Measurements from ENCODE around the gene CACNG4.
A peak's percentile ranks its signal among the peaks of the same experiment; 100 is the strongest.

CACNG4 gene

DNA sequence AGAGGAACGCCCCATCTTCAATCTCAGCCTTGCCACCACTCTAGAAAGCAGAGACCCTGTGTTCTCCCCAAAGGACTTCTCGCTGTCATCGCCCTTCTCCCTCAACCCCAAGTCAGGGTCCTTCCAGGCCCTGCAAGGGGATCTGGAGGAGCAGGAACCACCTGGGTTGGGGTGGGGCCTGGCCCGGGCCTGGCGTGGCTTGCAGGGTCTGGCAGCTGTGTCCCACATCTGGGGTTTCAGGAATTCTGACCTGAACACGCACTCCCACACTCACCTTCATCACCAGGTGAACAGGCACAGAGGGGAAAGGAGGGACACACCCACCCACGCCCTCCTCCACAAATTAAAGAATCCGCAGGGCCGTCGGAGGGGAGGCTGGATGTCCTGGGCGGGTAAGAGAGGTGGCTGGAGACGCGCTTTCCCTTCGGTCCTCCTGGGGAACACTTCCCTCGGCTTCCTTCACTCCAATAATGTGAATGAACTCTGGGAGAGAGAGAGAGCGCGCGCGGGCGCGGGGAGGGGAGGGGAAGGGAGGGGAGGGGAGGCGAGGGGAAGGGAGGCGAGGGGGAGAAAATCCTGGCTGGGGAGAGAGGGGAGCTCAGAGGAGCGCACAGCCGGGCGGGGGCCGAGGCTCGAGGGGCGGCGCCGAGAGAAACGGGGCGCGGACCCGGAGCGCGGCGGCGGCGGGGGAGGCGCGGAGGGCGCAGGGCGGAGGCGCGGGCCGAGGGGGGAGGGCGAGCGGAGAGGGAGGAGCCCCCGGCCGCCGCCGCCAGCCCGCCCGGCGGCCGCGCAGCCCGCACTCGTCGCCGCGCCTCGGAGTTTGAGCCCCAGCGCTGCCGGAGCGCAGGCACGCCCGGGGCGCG is at the start of gene CACNG4:
TSS of gene CACNG4 (plus strand) at position 799 of the 863 bp plus-strand sequence. CDS start 205 bp downstream, outside the sequence.
- DNase-seq (ENCODE audit: low read depth, low spot score), result no peak

DNA sequence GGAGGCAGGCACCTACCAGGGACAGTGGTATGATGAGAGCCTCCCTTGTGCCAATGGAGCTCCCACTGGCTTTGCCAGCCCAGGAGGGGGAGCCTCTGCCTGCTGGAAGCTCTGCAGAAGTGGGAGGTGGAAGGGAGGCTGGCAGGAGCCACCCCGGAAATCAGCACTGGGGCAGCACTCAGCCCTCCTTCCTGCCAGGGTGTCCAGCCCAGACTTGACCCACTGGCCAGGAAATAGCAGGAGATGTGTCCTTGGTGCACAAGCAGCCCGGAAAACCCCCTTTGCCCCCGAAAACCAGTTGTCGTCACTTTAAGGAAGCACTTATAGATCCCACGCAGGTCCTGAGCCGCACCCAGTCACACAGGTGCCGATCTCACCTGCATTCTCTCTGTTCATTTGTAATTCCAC is 49.3 kb upstream of the CACNG4 start:
- DNase-seq (ENCODE audit: low read depth, low spot score), result no peak

- DNase-seq (ENCODE audit: low read depth, low spot score), result no peak
Measured at GRCh38 chr17:66915792-66916191, 48.7 kb upstream of the CACNG4 start.

- DNase-seq (ENCODE audit: low read depth, low spot score), result no peak
Measured at GRCh38 chr17:66916946-66917345, 47.6 kb upstream of the CACNG4 start.

DNA sequence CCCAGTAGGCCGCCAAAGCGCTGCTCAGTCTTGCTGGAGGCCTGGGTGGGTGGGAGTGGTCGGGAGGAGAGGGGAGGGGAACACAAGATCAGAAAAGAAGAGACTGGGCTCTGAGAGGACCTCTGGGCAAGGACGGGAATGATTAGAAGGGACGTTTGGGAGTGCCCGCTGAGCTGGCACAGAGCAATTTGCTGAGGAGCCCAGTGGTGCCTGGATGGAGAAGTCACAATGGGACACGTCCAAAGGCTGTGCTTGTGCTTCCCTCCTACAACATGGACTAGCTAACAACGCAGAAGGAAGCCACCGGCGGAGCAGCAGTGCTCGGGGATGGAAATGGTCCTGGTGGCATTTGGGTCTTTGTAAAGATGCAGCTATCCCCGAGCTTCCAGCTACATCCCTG is 45.6 kb upstream of the CACNG4 start:
- DNase-seq (ENCODE audit: low read depth, low spot score), result no peak

- DNase-seq (ENCODE audit: low read depth, low spot score), result no peak
Measured at GRCh38 chr17:66920435-66920834, 44.1 kb upstream of the CACNG4 start.

DNA sequence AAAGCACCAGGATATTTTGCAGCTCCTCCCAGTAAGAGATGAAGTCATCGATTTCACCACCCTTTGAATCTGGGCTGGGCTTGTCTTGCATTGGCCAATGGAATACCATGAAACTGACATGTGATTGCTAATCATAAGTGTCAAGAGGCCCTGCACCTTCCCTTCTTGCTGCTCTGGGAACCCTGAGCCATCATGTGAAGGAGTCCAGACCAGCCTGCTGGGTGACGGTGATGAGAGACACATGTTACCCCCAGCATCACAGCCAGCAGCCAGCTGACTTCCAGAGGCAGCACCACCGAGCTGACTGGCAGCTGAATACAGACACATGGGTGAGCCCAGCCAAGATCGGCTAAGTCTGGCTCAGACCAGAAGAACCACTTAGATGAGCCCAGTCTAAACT is 43.6 kb upstream of the CACNG4 start:
- DNase-seq (ENCODE audit: low read depth, low spot score), result no peak

- DNase-seq (ENCODE audit: low read depth, low spot score), result no peak
Measured at GRCh38 chr17:66923886-66924285, 40.6 kb upstream of the CACNG4 start.

DNA sequence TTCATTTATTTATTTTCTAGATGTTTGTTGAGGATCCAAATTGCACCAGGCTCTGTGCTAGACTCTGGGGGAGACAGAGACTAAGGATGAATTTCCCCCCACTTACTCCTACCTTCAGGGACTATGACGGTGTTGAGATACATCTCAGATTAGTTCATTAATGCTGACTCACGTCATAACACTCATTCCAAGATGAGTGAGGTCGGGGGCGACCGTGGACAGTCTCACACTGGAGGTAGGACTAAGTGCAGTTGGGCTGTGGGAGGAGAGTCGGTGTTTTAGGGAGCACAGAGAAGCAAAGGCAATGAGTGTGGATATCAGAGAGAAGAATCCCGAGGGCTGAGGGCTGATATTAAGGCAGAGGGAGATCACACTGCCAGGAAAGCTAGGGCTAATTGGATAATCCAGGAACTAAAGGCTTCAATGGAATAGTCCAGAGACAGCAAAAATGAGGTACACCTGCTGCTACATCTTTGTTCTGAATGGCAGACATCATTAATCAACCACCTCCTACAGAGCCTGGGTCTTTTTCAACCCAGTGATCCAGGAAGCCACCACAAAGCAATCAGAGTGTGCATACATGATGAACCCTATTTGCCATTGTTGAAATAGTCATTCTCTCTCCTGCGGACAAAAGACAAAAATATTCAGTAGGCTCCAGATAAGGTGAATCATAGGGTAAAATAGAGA is 38.6 kb upstream of the CACNG4 start:
- DNase-seq (ENCODE audit: low read depth, low spot score), result no peak

- no peak for DNase-seq (ENCODE audit: low read depth, low spot score)
Measured at GRCh38 chr17:66928949-66929348, 35.6 kb upstream of the CACNG4 start.

DNA sequence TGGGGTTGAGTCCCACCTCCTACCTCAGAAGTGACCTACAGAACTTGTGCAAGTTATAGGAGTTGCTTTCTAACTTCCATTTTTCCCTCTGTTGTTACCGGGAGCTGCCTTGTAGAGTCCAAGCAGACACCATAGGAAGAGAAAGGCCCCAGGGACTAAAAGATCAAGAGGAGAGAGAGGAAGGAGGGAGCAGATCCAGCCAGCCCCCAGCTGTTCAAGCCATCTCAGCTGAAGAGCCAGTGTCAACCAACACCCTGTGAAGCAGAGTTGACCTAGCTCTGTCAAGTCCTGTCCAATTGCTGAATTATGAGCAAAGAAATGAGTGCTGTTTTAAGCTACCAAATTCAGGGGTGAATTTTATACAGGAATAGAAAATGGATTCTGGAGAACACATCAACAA is 34.9 kb upstream of the CACNG4 start:
- DNase-seq (ENCODE audit: low read depth, low spot score), result no peak

DNA sequence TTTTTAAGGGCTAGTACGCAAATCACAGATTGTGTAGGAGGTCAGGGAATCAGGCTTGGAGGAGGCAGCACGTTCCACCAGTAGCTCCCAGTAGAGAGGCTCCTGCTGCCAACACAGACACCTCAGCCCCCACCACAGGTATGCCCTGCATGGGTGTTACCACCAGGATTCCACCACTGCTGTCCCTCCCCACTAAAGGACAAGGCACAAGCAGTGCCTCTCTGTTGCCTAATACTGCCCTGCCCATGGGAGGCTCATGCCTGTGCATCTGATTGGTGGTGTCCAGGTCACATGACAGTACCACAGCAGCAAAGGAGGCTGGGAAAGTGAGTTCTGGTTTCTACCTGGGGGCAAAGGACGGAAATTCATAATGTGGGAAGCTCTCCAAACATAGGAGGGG is 33.6 kb upstream of the CACNG4 start:
- DNase-seq (ENCODE audit: low read depth, low spot score), result no peak

DNA sequence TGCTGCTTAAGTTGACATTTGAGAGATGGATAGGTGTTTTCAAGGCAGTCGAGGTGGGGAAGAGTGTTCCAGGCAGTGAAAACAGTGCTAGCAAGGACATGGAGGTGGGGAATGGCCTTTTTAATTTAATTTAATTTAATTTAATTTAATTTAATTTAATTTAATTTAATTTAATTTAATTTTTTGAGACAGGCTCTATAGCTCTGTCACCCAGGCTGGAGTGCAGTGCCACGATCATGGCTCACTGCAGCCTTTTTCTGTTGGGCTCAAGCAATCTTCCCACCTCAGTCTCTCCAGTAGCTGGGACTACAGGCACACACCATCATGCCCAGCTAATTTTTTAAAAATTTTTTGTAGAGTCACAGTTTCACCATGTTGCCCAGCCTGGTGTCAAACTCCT is 32.2 kb upstream of the CACNG4 start:
- DNase-seq (ENCODE audit: low read depth, low spot score), result no peak

- no peak for DNase-seq (ENCODE audit: low read depth, low spot score)
Measured at GRCh38 chr17:66934040-66934439, 30.5 kb upstream of the CACNG4 start.

- no peak for DNase-seq (ENCODE audit: low read depth, low spot score)
Measured at GRCh38 chr17:66935717-66936116, 28.8 kb upstream of the CACNG4 start.

- no peak for DNase-seq (ENCODE audit: low read depth, low spot score)
Measured at GRCh38 chr17:66938656-66939055, 25.9 kb upstream of the CACNG4 start.

DNA sequence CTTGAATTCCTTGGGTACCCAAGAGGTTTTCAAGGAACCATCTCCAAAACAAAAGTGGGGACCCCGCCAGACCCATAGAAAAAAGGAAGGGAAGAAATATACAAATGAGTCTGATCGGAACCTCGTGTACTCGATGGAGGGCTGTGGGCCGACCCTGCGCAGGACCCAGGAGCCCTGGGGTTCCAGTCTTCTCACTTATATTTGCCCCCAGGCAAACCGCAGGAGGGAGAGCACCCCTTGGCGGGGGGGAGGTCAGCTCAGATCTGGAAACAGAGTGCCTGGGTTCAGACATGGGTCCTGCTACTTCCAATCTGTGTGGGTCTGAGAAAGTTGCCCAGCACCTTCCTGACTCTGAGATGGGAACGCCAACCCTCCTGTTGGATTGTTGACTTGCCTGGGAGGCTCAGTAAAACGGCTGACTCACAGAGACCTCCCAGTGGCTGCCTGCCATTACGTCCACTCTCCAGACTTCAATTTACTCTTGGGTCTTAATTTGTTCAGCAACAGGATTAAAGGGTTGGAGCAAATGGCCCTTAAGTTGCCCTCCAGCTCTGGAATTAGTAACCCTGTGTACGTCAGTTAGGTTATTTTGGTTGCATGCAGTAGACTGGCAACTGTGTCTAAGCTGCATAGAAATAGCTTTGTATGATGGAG is 24.9 kb upstream of the CACNG4 start:
- DNase-seq (ENCODE audit: low read depth, low spot score), result no peak

- no peak for DNase-seq (ENCODE audit: low read depth, low spot score)
Measured at GRCh38 chr17:66941249-66941648, 23.3 kb upstream of the CACNG4 start.

- DNase-seq (ENCODE audit: low read depth, low spot score), result no peak
Measured at GRCh38 chr17:66941773-66942450, 22.6 kb upstream of the CACNG4 start.

DNA sequence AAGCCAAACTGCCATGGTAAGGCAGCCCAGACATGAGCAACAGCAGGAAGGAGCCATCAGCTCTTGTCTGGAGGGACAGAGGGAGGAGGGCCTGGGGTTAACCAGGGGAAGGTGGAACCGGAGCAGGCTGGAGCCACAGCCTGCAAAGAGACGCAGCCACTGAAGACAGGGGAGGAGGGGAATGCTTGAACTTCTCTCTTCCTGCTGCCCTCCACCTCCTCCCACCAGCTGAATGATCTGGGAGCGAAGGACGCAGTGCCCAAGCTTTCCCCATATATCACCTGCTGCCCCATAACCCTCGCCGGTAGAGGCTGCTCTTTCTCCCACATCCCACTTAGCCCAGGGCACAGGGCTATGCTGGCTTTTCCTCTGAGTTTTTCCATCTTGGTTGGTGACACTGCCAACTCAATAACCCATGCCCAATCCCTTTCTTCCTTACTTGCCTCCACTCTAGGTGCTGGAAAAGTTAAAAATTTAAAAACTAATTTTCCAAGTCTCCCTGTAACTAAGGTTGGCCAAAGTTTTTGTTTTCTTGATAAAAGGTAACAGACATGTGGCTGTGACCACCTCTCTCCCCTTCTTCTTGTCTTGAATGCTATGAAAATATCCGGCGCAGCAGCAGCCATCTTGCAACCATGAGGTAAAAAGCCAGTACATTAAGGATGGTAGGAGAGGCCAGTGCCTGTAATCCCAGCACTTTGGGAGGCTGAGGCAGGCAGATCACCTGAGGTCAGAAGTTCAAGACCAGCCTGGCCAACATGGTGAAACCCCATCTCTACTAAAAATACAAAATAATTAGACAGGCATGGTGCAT is 21.8 kb upstream of the CACNG4 start:
- peak; percentile 34 for DNase-seq (ENCODE audit: low read depth, low spot score)

- no peak for DNase-seq (ENCODE audit: low read depth, low spot score)
Measured at GRCh38 chr17:66943484-66943883, 21.0 kb upstream of the CACNG4 start.
